Trophoblast cell (in vitro differentiated cells and primary cell): ENCODE results near the gene DCAF8.

Experiments
- DNase-seq, 2 donors: peaks; one replicate each; pipeline ENCODE4 v3.0.0-alpha.2; 2016
- H2AFZ ChIP-seq: 2 replicates; pipeline ENCODE4 v1.6.1; 2013; ENCODE audit warnings: low read length, moderate library complexity, mild to moderate bottlenecking; ENCODE audit not compliant: insufficient read depth, poor library complexity
- H2AK5ac ChIP-seq: 2 replicates; pipeline ENCODE4 v1.6.1; 2013; ENCODE audit warnings: mild to moderate bottlenecking, low read length
- H2BK120ac ChIP-seq: 2 replicates; pipeline ENCODE4 v1.6.1; 2013; ENCODE audit warnings: low read length, mild to moderate bottlenecking, moderate library complexity; ENCODE audit not compliant: insufficient read depth, poor library complexity
- H2BK12ac ChIP-seq: 2 replicates; pipeline ENCODE4 v1.6.1; 2013; ENCODE audit warnings: mild to moderate bottlenecking, low read length, moderate library complexity
- H2BK5ac ChIP-seq: 2 replicates; pipeline ENCODE4 v1.6.1; 2013; ENCODE audit warnings: low read length, low read depth, moderate library complexity, mild to moderate bottlenecking; ENCODE audit not compliant: poor library complexity
- H3K14ac ChIP-seq: 2 replicates; pipeline ENCODE4 v1.6.1; 2013; ENCODE audit warnings: mild to moderate bottlenecking, low read length
- H3K18ac ChIP-seq: 2 replicates; pipeline ENCODE4 v1.6.1; 2013; ENCODE audit warnings: mild to moderate bottlenecking, low read length
- H3K23ac ChIP-seq: 2 replicates; pipeline ENCODE4 v1.6.1; 2013; ENCODE audit warnings: low read length
- H3K27ac ChIP-seq: 2 replicates; pipeline ENCODE4 v1.5.1; 2013; ENCODE audit warnings: low read depth, mild to moderate bottlenecking, inconsistent platforms, low read length, moderate library complexity
- H3K27me3 ChIP-seq: 2 replicates; pipeline ENCODE4 v1.6.1; 2013; ENCODE audit warnings: inconsistent platforms, mild to moderate bottlenecking, low read length, moderate library complexity; ENCODE audit not compliant: insufficient read depth
- H3K36me3 ChIP-seq, 2 experiments: 1 replicate in 1 of 2; 2 replicates in 1 of 2; pipeline ENCODE4 v1.6.1; 2013; ENCODE audit warnings: low read length in 2 of 2, mild to moderate bottlenecking in 2 of 2, moderate library complexity in 1 of 2; ENCODE audit not compliant: insufficient read depth in 2 of 2, control insufficient read depth in 1 of 2
- H3K4ac ChIP-seq: 2 replicates; pipeline ENCODE4 v1.6.1; 2013; ENCODE audit warnings: low read depth, mild to moderate bottlenecking, low read length, moderate library complexity
- H3K4me1 ChIP-seq, 2 experiments: 1 replicate in 1 of 2; 2 replicates in 1 of 2; pipeline ENCODE4 v1.6.1; 2013; ENCODE audit warnings: low read length in 2 of 2, mild to moderate bottlenecking in 2 of 2, moderate library complexity in 1 of 2; ENCODE audit not compliant: insufficient read depth in 2 of 2, control insufficient read depth in 1 of 2
- H3K4me2 ChIP-seq: 2 replicates; pipeline ENCODE4 v1.6.1; 2013; ENCODE audit warnings: inconsistent platforms, mild to moderate bottlenecking, low read length, moderate library complexity
- H3K4me3 ChIP-seq: 2 replicates; pipeline ENCODE4 v1.5.1; 2013; ENCODE audit warnings: mild to moderate bottlenecking, low read depth, low read length, inconsistent platforms
- H3K79me1 ChIP-seq: one replicate; pipeline ENCODE4 v1.6.1; 2013; ENCODE audit warnings: low read length
- H3K79me2 ChIP-seq: 2 replicates; pipeline ENCODE4 v1.6.1; 2013; ENCODE audit warnings: low read length, mild to moderate bottlenecking; ENCODE audit not compliant: control insufficient read depth, insufficient read depth, poor library complexity
- H3K9ac ChIP-seq: 2 replicates; pipeline ENCODE4 v1.6.1; 2013; ENCODE audit warnings: mild to moderate bottlenecking, low read length
- H3K9me3 ChIP-seq: 2 replicates; pipeline ENCODE4 v1.6.1; 2013; ENCODE audit warnings: low read depth, mild to moderate bottlenecking, control low read depth, inconsistent platforms, low read length; ENCODE audit not compliant: insufficient read depth
- H4K12ac ChIP-seq: 2 replicates; pipeline ENCODE4 v1.6.1; 2013; ENCODE audit warnings: low read depth, mild to moderate bottlenecking, low read length, moderate library complexity
- H4K8ac ChIP-seq: 2 replicates; pipeline ENCODE4 v1.6.1; 2013; ENCODE audit warnings: low read depth, mild to moderate bottlenecking, low read length, moderate library complexity
- H4K91ac ChIP-seq: one replicate; pipeline ENCODE4 v1.6.1; 2013; ENCODE audit warnings: low read depth, mild to moderate bottlenecking, low read length, moderate library complexity
- WGBS: extraction: QIAGEN DNeasy Blood & Tissue Kit; methylation state at CpG from one replicate; pipeline ENCODE4 v1.1.7; 2013; ENCODE audit warnings: missing lambda C conversion rate; ENCODE audit not compliant: insufficient read length, insufficient coverage; ENCODE audit errors: extremely low coverage; 5-methylcytosine and 5-hydroxymethylcytosine counted together

The DCAF8 gene

GRCh38 chr1:160245434-160245833 is 16.9 kb downstream of the DCAF8 start:
- Histone ChIP-seq H2BK5ac (no peak overlapping the region), H3K27me3 (no peaks in the 10 kb centered on the region), H4K12ac (no peak overlapping the region), H3K4me1 (no peaks in the 10 kb centered on the region), H3K79me2 (no peaks in the 10 kb centered on the region), H3K23ac (no peak overlapping the region), H3K4me2 (no peak overlapping the region), H2AK5ac (no peak overlapping the region), H3K36me3 (peaks cover 2% of the 10 kb centered on the region in 2 experiments), H3K4ac (no peak overlapping the region), H2AFZ (no peak overlapping the region), H4K8ac (no peak overlapping the region), H3K18ac (no peak overlapping the region), H3K4me3 (no peak overlapping the region), H3K79me1 (no peaks in the 10 kb centered on the region), H2BK12ac (no peak overlapping the region), H3K14ac (no peak overlapping the region), H3K9me3 (no peaks in the 10 kb centered on the region), H4K91ac (no peak overlapping the region), H3K27ac (no peak overlapping the region), H3K9ac (no peak overlapping the region), H2BK120ac (no peak overlapping the region)
- no peak for DNase-seq
- no CpG with 5 or more reads among the region's 1 CpG for WGBS

DNA sequence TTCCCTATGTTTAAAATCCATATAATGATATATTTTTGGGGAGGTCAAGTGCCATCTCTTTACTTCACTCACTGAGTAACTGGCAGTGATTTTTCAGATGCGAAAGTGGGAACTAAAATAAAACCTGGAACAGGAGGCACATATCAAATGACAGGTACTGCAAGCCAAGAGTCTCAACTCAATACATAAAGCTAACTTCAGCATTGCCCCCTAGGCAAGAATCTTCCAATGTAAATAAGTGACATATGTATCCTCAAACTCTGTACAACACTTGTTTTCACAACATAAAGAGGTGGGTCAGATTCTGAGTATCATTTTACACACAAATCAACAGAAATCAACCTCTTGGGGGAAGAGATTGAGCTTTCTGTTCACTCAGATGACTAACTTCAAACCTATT is 18.1 kb downstream of the DCAF8 start:
- Histone ChIP-seq H3K9me3 (no peaks in the 10 kb centered on the region), H3K27ac (no peak overlapping the region), H4K8ac (no peak overlapping the region), H3K14ac (no peak overlapping the region), H4K91ac (no peak overlapping the region), H3K36me3 (peaks cover 7 to 13% of the 10 kb centered on the region in 2 experiments), H3K4me1 (no peaks in the 10 kb centered on the region), H3K4me3 (no peak overlapping the region), H2AFZ (no peak overlapping the region), H3K79me1 (no peaks in the 10 kb centered on the region), H3K4me2 (no peak overlapping the region), H3K79me2 (no peaks in the 10 kb centered on the region), H2BK5ac (no peak overlapping the region), H3K4ac (no peak overlapping the region), H4K12ac (no peak overlapping the region), H3K18ac (no peak overlapping the region), H3K9ac (no peak overlapping the region), H2BK120ac (no peak overlapping the region), H3K23ac (no peak overlapping the region), H2AK5ac (no peak overlapping the region), H3K27me3 (no peaks in the 10 kb centered on the region), H2BK12ac (no peak overlapping the region)
- no peak for DNase-seq
- no CpG with 5 or more reads among the region's 1 CpG for whole genome bisulfite sequencing

DNA sequence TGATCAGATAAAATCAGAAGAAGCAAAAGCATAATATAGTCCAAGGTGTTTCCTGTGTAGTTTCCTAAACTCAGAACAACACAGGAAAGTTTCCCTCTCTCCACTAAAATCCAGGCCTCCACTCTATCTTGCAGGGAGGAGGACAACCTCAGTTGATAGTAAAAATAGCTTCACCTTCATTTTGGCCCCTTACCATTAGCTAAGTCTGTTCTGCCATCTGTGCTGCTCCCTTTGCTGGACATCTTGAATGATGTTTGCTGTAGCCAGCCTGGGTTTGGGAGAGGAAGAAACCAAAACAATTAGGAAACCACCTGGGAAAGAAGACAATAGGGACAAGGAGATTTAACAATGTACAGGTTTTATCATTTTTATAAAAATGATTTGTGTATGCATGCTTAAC is 18.6 kb downstream of the DCAF8 start:
- no peak overlapping the region for H3K27ac ChIP-seq
- no peak overlapping the region for H4K8ac ChIP-seq
- H2BK120ac ChIP-seq: no peak overlapping the region
- H3K27me3 ChIP-seq: no peaks in the 10 kb centered on the region
- no peak overlapping the region for H4K12ac ChIP-seq
- H3K79me2 ChIP-seq: no peaks in the 10 kb centered on the region
- H4K91ac ChIP-seq: no peak overlapping the region
- H3K18ac ChIP-seq: no peak overlapping the region
- no peaks in the 10 kb centered on the region for H3K79me1 ChIP-seq
- no peak overlapping the region for H3K4me2 ChIP-seq
- peak overlapping the region; percentile 46 for H3K23ac ChIP-seq
- no peak overlapping the region for H2BK12ac ChIP-seq
- peaks cover 7 to 13% of the 10 kb centered on the region in 2 experiments for H3K36me3 ChIP-seq
- H3K4me1 ChIP-seq: no peaks in the 10 kb centered on the region
- H3K9me3 ChIP-seq: no peaks in the 10 kb centered on the region
- H2AK5ac ChIP-seq: no peak overlapping the region
- no peak overlapping the region for H2AFZ ChIP-seq
- no peak overlapping the region for H2BK5ac ChIP-seq
- DNase-seq: no peak
- H3K14ac ChIP-seq: no peak overlapping the region
- no peak overlapping the region for H3K9ac ChIP-seq
- H3K4ac ChIP-seq: no peak overlapping the region
- H3K4me3 ChIP-seq: no peak overlapping the region

DNA sequence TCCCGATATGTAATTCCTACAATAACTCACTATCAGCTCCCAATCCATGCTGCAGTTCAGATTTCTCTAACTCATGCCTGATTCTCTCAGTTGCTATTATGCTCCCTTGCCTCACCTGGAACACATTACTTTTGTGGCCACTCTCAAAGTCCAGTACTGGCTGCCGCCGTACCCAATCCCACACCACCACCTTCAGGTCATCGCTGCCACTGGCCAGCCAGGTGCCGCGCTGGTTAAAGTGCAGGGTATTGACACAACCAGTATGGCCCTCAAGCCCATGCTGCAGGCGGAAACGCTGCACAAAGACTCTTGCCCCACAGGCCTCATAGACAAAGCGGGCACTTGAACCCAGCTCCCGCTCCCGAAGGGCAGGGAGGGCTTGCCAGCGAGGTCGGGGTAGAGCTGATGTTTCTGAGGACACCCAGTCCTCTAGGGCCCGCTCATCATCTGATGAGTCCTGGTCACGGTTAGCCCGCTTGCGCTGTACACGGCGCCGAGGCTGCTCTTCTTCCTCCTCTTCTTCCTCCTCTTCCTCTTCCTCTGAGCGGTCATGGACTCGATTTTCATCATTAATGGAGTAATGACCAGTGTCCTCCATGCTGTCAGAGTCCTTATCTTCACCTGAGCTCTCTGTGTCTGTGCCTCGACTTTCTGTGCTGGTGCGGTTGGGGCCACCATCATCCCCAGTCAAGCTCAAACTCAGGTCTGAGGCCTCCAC is 22.6 kb downstream of the DCAF8 start:
- no peaks in the 10 kb centered on the region for H3K79me2 ChIP-seq
- no peak overlapping the region for H2AK5ac ChIP-seq
- no peak overlapping the region for H4K91ac ChIP-seq
- no peak overlapping the region for H3K27ac ChIP-seq
- no peak overlapping the region for H4K8ac ChIP-seq
- H2BK12ac ChIP-seq: no peak overlapping the region
- no peaks in the 10 kb centered on the region for H3K9me3 ChIP-seq
- no peaks in the 10 kb centered on the region for H3K27me3 ChIP-seq
- no peaks in the 10 kb centered on the region for H3K4me1 ChIP-seq
- DNase-seq: no peak
- no peak overlapping the region for H3K14ac ChIP-seq
- H3K23ac ChIP-seq: no peak overlapping the region
- H2BK5ac ChIP-seq: no peak overlapping the region
- WGBS: no CpG with 5 or more reads among the region's 24 CpGs
- H2BK120ac ChIP-seq: no peak overlapping the region
- H3K4me2 ChIP-seq: no peak overlapping the region
- H3K79me1 ChIP-seq: no peaks in the 10 kb centered on the region
- H3K18ac ChIP-seq: no peak overlapping the region
- no peak overlapping the region for H2AFZ ChIP-seq
- H3K36me3 ChIP-seq: peaks cover 18 to 30% of the 10 kb centered on the region in 2 experiments
- no peak overlapping the region for H3K4me3 ChIP-seq
- no peak overlapping the region for H3K9ac ChIP-seq
- H4K12ac ChIP-seq: no peak overlapping the region
- H3K4ac ChIP-seq: no peak overlapping the region
